NCI-H460 (cell line): ENCODE results near the gene H3-3A. TPM values are rescaled to one million over a fixed set of nuclear protein-coding genes. Genes with fewer than 3 reads are reported as not detected.

Source experiments
- DNase-seq: peaks from one replicate; pipeline ENCODE4 v3.0.0-alpha.2; 2016; ENCODE audit warnings: low read depth; ENCODE audit errors: extremely low read depth
- total RNA-seq: library from RNA; depleted of rRNA; stranded (reverse); fragments of >200 nt; shearing (Covaris generic); gene quantifications from 2 replicates; pipeline ENCODE4 v1.2.3, GENCODE V29; 2014; rRNA removed

Gene H3-3A
- total RNA-seq, 1 experiment from 2014 or later, result 472 TPM

- peak; percentile 41 for DNase-seq
Measured at GRCh38 chr1:226110249-226111097, 48.0 kb downstream of the H3-3A start.

- DNase-seq, result no peak
Measured at GRCh38 chr1:226111098-226111882, 48.8 kb downstream of the H3-3A start.

- DNase-seq, result no peak
Measured at GRCh38 chr1:226111883-226112261, 49.4 kb downstream of the H3-3A start.

GRCh38 chr1:226112626-226113025, 50.1 kb downstream of the H3-3A start:
- DNase-seq, result no peak

DNA sequence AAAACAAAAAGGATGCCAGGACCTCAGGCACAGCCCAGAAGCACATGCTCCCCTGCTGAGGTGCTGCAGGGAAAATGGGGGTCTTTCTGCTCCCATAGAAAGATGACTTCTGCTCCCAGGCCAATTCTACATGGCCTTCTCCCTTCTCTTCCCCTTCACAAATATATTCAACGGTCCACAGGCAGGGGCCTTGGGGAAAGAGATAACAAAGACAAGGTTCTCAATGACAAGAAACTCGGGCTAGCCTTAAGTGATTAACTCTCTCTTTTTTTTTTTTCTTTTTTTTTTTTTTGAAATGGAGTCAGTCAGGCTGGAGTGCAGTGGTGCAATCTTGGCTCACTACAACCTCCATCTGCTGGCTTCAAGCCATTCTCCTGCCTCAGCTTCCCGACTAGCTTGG, 54.2 kb downstream of the H3-3A start:
- DNase-seq, result no peak

- no peak for DNase-seq
Measured at GRCh38 chr1:226117330-226117729, 54.8 kb downstream of the H3-3A start.

DNA sequence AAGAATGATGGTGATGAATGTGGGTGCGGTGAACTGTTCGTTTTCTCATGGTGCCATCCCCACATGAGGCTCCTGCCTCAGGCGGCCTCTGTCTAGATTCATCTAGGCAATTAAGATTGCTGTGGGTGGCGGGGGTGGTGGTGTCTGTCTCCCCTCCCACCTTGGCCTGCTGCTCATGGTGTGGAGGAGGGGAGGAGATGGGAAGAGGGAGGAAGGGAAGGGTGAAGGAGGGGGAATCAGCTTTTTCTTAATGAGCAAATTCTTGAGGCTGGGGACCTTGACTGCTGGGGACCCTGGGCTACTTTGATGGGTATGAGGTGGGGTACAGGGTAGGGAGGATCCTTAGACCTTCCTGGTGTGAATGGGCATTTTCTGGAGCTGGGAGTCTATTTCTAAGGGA, 55.8 kb downstream of the H3-3A start:
- DNase-seq, result no peak

DNA sequence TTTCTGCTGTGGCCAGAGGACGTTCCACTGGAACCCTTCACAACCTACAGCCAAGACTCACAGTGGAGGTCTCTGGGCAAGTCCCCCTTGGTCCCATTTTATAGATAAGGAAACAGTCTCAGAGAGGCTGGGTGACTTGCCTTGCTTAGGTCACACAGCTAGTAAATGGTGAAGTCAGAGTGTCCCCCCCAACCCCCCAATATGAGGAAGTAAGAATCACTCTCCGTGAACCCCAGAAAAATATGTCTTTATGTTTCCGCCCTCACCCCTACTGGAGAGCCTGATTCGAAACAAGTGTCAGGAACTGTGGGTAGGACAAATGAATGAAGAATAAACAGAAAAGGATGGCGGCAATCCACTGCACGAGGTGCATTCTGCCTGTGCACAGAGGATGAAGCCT, 56.7 kb downstream of the H3-3A start:
- DNase-seq, result no peak

GRCh38 chr1:226120398-226120797, 57.9 kb downstream of the H3-3A start:
- no peak for DNase-seq

- DNase-seq, result no peak
Measured at GRCh38 chr1:226121049-226121586, 58.6 kb downstream of the H3-3A start.

Other genes starting within 250 kb of the H3-3A start
- 10.4 and 17.4 TPM in 2 replicates for gene TMEM63A, start 180.3 kb upstream of the H3-3A start, total RNA-seq
- gene LEFTY1, start 173.6 kb upstream of the H3-3A start, total RNA-seq, result not detected in 2 replicates
- gene PYCR2, start 138.5 kb upstream of the H3-3A start, total RNA-seq, result 108 and 114 TPM in 2 replicates
- gene LEFTY2, start 121.5 kb upstream of the H3-3A start, total RNA-seq, result not detected in 2 replicates
- gene SDE2, start 63.4 kb upstream of the H3-3A start, total RNA-seq, result 58.5 and 68.7 TPM in 2 replicates
- gene ACBD3, start 124.0 kb downstream of the H3-3A start, total RNA-seq, result 50.2 and 59.0 TPM in 2 replicates
- not detected in 2 replicates for gene MIXL1, start 160.9 kb downstream of the H3-3A start, total RNA-seq
- gene LIN9, start 246.4 kb downstream of the H3-3A start, total RNA-seq, result 17.4 and 20.5 TPM in 2 replicates